Right atrium auricular region (tissue), 2 donors: ENCODE data around the gene CDK16. TPM values are rescaled to one million over a fixed set of nuclear protein-coding genes. Genes with fewer than 3 reads are reported as not detected.

ENCODE experiments used
- DNase-seq: peaks from one replicate; pipeline ENCODE4 v3.0.0-alpha.2; 2019; ENCODE audit warnings: low spot score
- H3K27ac ChIP-seq, 2 donors: fragments of 200-600 bp; sonication (generic); 1 replicate in 1 of 2; 2 replicates in 1 of 2; pipeline ENCODE4 v1.5.1; 2016 to 2019
- H3K27me3 ChIP-seq, 2 donors: fragments of 200-600 bp; sonication (generic); one replicate each; pipeline versions ENCODE4 v1.5.1 to v1.6.0; 2017 to 2019
- H3K36me3 ChIP-seq: fragments of 200-600 bp; sonication (generic); one replicate; pipeline ENCODE4 v1.5.1; 2016
- H3K4me1 ChIP-seq, 2 donors: fragments of 200-600 bp; sonication (generic); one replicate each; pipeline versions ENCODE4 v1.5.1 to v1.6.0; 2017 to 2019
- H3K4me3 ChIP-seq, 2 donors: fragments of 200-600 bp; sonication (generic); 1 replicate in 1 of 2; 2 replicates in 1 of 2; pipeline ENCODE4 v1.5.1; 2017 to 2019; ENCODE audit warnings: mild to moderate bottlenecking in 1 of 2, moderate library complexity in 1 of 2
- H3K9me3 ChIP-seq, 2 donors: fragments of 200-600 bp; sonication (generic); one replicate each; pipeline ENCODE4 v1.5.1; 2019
- CTCF ChIP-seq, 2 donors: fragments of 200-600 bp; sonication (generic); IDR thresholded peaks; one replicate each; pipeline ENCODE4 v1.5.1; 2019; ENCODE audit warnings: antibody characterized with exemption in 2 of 2
- total RNA-seq, 2 donors: library from RNA; depleted of rRNA; stranded (reverse); fragments of >200 nt; gene quantifications; one replicate each; pipeline ENCODE4 v1.1.0, GENCODE V29; 2016

Gene CDK16
- total RNA-seq, 2 donors from 2014 or later: 128 to 140 TPM

- no peaks in the 10 kb centered on the region for H3K9me3 ChIP-seq
- H3K27me3 ChIP-seq: no peaks in the 10 kb centered on the region
- no peak overlapping the region for H3K4me3 ChIP-seq
- no peak overlapping the region for H3K27ac ChIP-seq
- H3K36me3 ChIP-seq: peaks cover 91% of the 10 kb centered on the region
- DNase-seq: no peak
- no peak for TF ChIP-seq CTCF (IDR thresholded peaks at IDR 0.05)
- H3K4me1 ChIP-seq: peaks cover 0 to 13% of the 10 kb centered on the region in 2 donors
Observed at GRCh38 chrX:47202316-47202715, 16.2 kb upstream of the CDK16 start.

GRCh38 chrX:47202877-47203276 lies 15.6 kb upstream of the CDK16 start:
- no peak for TF ChIP-seq CTCF (IDR thresholded peaks at IDR 0.05)
- no peak for DNase-seq
- no peaks in the 10 kb centered on the region for H3K27me3 ChIP-seq
- H3K4me1 ChIP-seq: peaks cover 0 to 8% of the 10 kb centered on the region in 2 donors
- H3K4me3 ChIP-seq: no peak overlapping the region
- no peak overlapping the region for H3K27ac ChIP-seq
- H3K9me3 ChIP-seq: no peaks in the 10 kb centered on the region
- H3K36me3 ChIP-seq: peaks cover 96% of the 10 kb centered on the region

GRCh38 chrX:47204970-47205369 lies 13.5 kb upstream of the CDK16 start:
- H3K4me1 ChIP-seq: peaks cover 0 to 4% of the 10 kb centered on the region in 2 donors
- H3K27me3 ChIP-seq: no peaks in the 10 kb centered on the region
- DNase-seq: no peak
- no peaks in the 10 kb centered on the region for H3K9me3 ChIP-seq
- no peak overlapping the region for H3K4me3 ChIP-seq
- H3K27ac ChIP-seq: no peak overlapping the region
- no peak for TF ChIP-seq CTCF (IDR thresholded peaks at IDR 0.05)
- H3K36me3 ChIP-seq: peaks cover 98% of the 10 kb centered on the region

- Histone ChIP-seq H3K4me1 (no peaks in the 10 kb centered on the region), H3K36me3 (peaks cover 98% of the 10 kb centered on the region), H3K27me3 (no peaks in the 10 kb centered on the region), H3K9me3 (no peaks in the 10 kb centered on the region), H3K27ac (no peak overlapping the region), H3K4me3 (no peak overlapping the region)
- no peak for DNase-seq
- no peak for TF ChIP-seq CTCF (IDR thresholded peaks at IDR 0.05)
Observed at GRCh38 chrX:47206316-47206715, 12.2 kb upstream of the CDK16 start.

GRCh38 chrX:47208108-47208507 lies 10.4 kb upstream of the CDK16 start:
- Histone ChIP-seq H3K36me3 (peaks cover 98% of the 10 kb centered on the region), H3K4me1 (no peaks in the 10 kb centered on the region), H3K4me3 (no peak overlapping the region), H3K9me3 (no peaks in the 10 kb centered on the region), H3K27me3 (no peaks in the 10 kb centered on the region), H3K27ac (peak overlapping the region in 1 of 2 donors; percentile 74)
- TF ChIP-seq CTCF (IDR thresholded peaks at IDR 0.05): no peak
- no peak for DNase-seq

GRCh38 chrX:47209508-47210238 lies 8.8 kb upstream of the CDK16 start:
- DNase-seq: no peak
- no peak overlapping the region for H3K4me3 ChIP-seq
- no peaks in the 10 kb centered on the region for H3K9me3 ChIP-seq
- no peaks in the 10 kb centered on the region for H3K4me1 ChIP-seq
- H3K27ac ChIP-seq: peak overlapping the region; percentile 74 to 78
- TF ChIP-seq CTCF (IDR thresholded peaks at IDR 0.05): no peak
- H3K36me3 ChIP-seq: peaks cover 98% of the 10 kb centered on the region
- no peaks in the 10 kb centered on the region for H3K27me3 ChIP-seq
